HUDEP-2 (cell line): ENCODE results near the gene FMN1.
A peak's percentile ranks its signal among the peaks of the same experiment; 100 is the strongest.

Source experiments
- DNase-seq, 76 experiments: peaks; one replicate each; lab custom pipeline; 2025; ENCODE audit not compliant: unreplicated experiment in 76 of 76; lab: John Stamatoyannopoulos, UW

Gene FMN1, protein sequence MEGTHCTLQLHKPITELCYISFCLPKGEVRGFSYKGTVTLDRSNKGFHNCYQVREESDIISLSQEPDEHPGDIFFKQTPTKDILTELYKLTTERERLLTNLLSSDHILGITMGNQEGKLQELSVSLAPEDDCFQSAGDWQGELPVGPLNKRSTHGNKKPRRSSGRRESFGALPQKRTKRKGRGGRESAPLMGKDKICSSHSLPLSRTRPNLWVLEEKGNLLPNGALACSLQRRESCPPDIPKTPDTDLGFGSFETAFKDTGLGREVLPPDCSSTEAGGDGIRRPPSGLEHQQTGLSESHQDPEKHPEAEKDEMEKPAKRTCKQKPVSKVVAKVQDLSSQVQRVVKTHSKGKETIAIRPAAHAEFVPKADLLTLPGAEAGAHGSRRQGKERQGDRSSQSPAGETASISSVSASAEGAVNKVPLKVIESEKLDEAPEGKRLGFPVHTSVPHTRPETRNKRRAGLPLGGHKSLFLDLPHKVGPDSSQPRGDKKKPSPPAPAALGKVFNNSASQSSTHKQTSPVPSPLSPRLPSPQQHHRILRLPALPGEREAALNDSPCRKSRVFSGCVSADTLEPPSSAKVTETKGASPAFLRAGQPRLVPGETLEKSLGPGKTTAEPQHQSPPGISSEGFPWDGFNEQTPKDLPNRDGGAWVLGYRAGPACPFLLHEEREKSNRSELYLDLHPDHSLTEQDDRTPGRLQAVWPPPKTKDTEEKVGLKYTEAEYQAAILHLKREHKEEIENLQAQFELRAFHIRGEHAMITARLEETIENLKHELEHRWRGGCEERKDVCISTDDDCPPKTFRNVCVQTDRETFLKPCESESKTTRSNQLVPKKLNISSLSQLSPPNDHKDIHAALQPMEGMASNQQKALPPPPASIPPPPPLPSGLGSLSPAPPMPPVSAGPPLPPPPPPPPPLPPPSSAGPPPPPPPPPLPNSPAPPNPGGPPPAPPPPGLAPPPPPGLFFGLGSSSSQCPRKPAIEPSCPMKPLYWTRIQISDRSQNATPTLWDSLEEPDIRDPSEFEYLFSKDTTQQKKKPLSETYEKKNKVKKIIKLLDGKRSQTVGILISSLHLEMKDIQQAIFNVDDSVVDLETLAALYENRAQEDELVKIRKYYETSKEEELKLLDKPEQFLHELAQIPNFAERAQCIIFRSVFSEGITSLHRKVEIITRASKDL (N-terminal part only)

DNA sequence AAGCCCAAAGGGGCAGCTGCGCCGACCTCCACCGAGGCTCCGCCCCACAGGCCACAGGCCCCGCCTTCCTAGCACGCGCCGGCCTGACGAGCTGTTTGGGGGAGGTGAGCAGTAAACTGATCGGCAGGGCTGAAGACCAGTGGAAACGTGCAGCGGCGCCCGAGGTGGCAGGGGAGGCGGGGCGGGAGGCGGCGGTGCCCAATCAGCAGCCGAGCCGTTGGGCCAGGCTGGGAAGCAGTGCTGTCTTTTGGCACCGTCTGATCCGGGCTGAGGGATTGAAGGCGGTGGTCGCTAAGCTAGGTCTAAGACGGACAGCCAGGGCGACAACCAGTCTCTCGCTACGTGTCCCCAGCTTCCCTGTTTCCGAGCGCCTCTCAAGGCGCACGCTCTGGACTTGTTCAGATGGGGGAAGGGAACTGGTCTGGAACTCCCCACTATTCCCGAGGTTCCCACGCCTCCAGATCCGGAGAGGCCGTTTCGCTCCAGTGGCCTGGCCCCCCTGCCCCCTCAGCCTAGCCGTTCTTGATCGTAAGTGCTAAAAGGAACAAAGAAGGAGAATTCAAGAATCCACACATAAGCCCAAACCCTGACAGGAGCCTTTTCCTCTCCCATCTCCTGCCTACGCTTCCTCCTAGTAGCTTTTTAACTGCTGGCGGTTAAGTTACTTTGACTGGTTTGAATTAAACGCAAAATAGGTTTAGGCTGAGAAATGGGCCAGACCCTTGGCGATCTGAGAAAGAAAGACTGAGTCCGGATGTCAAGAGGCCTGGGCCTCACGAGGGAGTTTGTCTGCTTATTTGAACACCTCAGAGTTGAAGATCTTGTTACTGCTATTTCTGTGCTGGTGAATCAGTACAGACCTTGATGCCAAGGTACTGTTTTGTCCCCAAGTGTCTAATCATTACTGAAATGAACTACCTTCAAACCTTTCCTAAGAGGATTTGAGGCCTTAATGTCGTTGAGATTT, at the start of gene FMN1:
TSS of gene FMN1 (minus strand) at position 11 of the 967 bp plus-strand sequence. CDS start 39,800 bp downstream, outside the sequence.
- peak in 74 of 76 experiments; percentile 50 to 95 (median 84) for DNase-seq

DNA sequence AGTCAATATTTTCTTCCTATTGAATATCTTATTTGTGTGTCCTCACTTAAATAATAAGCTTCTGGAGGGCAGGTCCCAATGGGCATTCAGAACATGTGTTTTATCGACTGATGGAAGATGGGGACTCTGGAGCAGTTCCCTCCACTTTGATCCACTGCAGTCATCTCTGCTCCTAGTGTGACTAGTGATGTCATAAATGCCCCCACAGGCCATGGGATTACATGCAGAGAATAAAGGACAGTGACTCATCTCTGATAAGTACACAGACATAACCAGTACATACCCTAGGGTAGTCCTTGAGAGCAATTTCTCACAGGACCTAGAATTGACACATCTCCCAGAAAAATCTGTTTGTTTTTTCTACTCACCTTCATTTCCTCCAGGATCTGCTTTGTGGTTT, 49.4 kb upstream of the FMN1 start:
- DNase-seq = peak in 5 of 76 experiments; percentile 1 to 9 (median 5)

DNA sequence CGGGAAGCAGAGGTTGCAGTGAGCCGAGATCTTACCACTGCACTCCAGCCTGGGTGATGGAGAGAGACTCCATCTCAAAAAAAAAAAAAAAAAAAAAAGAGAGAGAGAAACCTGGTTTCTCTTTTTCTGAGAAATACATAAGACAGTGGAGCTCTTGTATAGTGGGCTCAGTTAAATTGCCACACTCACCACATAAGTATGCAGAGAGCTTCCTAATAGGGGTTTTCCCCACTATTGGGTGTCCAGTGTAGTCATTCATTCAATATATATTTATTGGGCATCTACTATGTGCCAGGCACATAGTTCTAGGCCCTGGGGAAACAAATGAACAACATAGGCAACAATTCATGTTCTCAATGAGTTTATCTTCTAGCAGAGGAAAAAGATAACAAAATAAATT, 48.9 kb upstream of the FMN1 start:
- DNase-seq = no peak

DNA sequence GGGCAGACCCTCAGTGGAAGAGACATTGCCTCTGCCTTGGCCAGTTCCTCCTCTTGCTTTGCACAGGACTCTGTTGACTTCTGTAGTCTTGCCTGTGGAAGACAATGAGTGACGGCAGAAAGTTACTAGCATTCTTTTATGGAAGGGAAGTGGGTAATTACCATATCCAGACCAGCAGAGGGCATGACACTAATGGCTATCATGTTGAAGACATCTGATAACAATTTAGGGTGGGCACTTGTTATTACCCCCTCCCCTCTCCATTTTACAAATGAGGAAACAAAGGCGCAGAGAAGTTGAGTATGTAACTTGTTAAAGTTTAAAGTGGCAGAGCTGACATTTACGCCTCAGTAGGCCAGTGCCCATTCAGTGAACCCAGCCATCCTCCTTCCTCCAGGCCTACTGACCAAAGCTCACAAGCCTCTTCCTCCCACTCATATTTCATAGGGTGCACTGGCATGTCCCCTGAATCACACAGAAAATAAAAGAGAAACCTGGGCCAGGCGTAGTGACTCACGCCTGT, 48.2 kb upstream of the FMN1 start:
- peak in 1 of 76 experiments; percentile 13 for DNase-seq

DNA sequence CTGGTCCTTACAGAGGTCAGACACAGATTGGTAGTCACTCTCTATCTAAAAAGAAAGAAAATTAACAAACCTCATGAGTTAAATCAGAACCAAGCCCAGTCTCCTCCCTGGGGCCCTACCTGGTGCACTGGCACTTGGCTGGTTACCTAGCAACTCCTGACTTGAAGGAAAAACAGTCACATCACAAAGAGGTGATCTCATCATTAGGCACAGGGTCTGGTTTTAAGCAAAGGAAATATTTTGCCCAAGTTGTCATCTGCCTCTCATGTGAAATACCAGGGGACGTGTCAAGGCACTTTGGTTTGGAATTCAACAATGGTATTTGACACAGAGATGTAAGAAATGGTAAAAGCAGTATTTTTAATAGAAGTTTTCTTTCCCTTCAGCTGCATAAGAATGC, 47.7 kb upstream of the FMN1 start:
- no peak for DNase-seq

DNA sequence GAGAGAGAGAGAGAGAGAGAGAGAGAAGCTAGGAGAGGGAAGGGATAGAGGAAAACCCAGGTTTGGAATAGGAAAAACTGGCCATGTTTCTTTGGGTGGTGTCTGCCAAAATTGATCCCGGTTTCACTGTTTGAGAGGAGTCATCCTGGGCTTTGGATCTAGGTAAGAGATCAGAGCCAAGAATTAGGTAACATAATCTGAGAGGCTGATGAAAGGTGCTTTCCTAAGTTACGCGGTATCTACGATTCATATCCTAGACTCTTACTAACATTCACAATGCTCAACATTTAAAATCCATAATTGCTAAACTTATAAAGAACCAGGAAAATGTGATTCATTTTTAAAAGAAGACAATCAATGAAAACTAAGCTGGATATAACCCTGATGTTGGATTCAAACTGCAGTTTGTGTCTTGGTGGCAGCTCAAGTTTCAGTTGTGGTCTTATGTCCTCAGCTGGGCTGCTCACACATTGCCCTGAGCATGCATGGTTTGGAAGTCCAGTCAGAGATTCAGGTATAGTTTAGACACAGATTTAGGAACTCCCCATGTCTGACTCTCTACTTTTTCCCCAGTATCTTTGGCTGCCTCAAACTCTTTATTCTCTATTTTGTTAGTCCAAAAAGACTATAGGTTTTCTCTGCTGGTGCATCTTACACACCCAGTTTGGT, 42.5 kb upstream of the FMN1 start:
- no peak for DNase-seq

DNA sequence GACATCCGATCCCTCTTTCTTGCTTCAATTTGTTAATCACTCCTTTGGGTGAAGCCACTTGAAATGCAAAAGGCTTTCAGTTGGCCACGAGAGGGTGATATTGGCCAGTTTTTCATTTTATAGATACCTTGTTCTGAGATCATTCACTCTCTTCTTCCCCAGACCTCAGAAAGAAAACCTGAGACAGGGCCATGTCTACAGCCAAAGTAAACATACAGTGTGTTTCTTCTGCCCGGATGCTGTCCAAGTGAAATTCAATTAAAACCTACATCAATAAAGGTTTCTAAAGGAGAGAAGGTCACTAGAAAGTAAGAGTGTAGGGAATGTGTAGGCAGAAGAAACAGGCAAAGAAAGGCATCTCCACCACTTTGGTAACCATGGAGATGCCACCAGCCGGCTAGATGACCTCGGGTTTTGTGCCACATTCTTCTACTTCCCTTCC, 39.5 kb upstream of the FMN1 start:
- DNase-seq = peak in 10 of 76 experiments; percentile 1 to 28 (median 14)

DNA sequence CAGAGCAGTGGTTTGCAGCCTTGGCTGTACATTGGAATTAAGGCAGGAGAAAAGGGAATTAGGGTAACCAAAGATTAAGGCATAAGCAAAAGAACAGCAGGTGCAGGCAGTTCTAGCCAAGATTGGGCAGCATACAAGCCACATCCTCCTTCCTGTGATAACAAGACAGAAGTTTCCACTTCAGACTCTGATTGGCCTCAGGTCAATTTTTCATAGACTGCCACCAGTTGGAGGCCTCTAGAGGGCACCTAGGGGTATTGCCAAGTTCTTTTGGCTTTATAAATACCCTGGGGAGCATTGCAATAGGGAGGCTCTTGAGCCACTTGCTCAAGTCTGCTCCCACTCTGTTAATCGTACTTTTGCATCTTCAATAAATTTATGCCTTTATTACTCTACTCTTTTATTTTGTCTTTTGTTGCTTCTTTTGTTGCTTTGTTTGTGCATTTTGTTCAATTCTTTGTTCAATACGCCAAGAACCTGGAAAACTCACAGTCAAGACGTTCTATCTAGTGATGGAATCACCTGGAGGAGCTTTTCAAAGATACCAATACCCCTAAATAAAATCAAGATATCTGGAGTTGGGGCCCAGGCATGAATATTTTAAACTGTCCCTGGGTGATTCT, 32.2 kb upstream of the FMN1 start:
- DNase-seq = peak in 73 of 76 experiments; percentile 26 to 95 (median 77)

DNA sequence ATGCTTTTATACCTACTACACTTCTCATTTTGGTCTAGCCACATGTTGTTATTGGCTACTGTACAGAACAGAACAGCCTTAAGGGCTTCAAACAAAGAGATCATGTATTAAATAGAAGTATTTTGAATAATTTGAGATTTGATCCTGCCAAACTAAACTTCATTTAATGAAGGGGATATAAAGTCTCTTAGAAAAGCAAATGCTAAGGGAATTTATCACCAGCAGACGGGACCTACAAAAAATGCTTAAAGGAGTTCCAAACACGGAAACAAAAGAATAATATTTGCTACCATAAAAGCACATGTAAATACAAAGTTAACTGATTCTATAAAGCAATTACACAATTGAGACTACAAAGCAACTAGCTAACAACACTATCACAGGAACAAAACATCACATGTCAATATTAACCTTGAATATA, 23.6 kb upstream of the FMN1 start:
- no peak for DNase-seq

DNA sequence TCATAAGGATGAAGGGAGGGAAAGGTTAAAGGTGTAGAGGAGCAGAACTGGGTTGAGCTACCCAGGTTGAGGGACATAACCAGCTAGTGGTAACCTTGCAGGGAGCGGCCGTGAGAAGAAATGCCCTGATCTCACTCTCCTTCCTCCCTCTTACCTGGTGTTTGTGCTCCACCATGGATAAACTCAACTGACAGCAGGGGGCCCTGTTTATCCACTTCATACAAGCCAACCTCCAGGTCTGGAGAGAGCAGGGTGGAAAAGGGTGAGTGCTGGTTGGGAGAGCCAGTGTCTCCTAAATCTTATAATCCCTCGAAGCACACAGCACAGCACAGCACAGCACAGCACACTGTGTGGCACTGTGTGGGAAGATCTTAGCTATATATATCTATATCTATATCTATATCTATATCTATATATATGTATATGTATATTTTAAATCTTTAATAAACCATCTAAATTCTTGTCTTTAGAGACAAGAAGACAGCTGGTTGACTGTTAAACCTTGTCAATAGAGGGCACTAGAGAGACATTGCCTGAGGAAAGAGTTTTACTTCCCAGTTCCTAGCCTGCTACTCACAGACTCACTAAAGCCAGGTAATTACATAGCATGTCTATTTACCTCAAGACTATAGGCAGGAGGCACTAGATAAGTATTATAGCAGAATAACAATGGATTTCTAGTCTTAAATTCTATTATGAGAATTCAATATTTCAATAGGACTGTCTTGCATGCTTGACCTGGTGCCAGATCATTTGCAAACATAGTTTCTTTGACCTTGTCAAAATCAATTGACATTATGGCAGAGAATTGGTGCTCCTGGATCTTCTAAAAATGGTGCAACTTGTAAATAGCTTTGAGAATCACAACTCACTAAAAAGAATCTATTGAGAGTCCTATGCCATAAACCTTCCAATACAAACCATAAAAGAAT, 21.7 kb upstream of the FMN1 start:
- DNase-seq = peak in 14 of 76 experiments; percentile 4 to 32 (median 8)

DNA sequence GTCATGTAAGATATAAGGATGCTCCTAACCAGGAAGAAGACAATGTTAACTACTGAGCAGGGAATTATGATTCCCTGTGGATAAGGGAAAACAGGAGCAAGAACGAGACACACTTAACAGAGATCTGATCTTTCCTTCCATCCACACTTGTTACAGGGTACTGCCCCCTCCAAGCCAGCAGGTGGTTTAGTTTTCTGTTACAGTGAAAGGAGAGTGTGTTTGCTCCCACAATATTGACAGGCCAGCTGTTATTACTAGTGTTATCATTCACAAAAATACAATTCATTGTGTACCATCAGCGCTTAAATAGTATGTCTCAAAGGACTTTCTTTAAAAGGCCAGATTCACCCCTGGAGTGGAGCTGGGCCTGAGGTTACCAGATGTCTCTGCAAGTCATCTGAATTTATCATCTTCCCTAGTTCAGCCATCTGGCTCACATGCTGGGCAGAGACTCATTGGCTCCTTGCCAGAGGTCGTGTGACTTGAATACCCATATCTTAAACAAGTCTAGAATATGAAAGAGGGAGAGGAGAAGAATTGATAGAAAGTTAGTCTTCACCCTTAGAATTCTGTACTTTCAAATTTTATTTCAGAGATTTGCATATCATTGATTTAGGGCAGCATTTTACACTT, 16.8 kb upstream of the FMN1 start:
- DNase-seq = peak in 74 of 76 experiments; percentile 13 to 90 (median 79)

DNA sequence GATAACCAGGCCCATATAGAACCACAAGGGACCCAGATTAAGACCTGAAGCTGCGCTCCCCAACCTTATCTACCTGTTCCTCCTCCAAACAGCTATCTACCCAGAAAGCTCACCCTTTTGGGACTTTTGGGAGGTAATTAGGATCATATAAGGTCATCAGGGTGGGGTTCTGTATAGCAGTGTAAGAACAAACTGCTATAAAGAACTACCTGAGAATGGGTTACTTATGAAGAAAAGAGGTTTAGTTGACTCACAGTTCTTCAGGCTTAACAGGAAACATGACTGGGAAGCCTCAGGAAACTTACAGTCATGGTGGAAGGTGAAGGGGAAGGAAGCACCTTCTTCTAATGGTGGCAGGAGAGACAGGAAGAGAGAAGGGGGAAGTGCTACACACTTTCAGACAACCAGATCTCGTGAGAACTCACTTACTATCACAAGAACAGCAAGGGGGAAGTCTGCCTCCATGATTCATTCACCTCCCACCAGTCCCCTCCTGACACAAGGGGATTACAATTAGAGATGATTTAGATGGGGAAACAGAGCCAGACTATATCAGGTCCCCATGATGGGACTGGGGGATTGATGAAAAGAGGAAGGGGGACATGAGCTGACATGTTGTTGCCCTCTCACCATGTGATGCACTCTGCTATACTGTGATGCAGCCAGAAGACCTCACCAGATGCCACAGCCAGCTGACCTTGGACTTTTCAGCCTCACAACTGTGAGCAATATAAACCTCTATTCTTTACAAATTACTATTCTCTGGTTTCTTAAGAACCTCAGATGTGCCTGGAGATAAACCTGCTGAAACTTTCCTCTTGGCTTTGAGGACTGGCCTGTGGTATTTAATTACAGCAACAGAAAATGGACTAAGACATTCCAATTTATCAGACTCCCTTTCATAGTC, 15.3 kb upstream of the FMN1 start:
- no peak for DNase-seq

DNA sequence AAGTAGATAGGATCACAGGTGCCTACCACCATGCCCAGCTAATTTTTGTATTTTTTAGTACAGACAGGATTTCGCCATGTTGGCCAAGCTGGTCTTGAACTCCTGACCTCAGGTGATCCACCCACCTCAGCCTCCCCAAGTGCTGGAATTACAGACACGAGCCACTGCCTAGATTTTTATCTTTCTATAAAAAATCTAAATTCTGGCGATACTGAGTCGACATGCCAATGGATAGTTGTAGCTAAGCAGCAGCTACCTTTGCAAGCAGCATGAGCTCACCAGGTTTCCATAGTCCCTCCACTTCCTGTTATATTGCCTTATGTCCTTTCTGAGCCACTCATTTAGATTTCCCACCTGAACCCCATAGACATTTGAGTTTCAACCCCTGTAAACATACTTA, 13.1 kb upstream of the FMN1 start:
- no peak for DNase-seq

DNA sequence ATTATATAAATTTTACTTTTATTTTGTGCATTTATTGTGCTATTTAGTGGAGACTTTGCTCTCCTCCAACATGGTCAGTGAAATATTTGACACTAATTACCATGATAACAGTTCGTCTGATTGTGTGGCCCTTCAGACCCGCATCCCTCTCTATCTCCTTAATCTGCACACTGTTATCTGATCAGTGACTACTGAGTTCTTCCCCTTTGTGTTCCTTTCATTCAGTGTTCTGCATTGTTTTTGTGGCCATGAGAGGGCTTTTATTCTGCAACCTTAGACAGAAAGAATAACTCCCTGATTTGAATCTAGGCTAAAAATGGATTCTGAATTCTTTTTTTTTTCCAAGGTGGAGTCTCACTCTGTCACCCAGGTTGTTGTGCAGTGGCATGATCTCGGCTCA, 11.9 kb upstream of the FMN1 start:
- no peak for DNase-seq

DNA sequence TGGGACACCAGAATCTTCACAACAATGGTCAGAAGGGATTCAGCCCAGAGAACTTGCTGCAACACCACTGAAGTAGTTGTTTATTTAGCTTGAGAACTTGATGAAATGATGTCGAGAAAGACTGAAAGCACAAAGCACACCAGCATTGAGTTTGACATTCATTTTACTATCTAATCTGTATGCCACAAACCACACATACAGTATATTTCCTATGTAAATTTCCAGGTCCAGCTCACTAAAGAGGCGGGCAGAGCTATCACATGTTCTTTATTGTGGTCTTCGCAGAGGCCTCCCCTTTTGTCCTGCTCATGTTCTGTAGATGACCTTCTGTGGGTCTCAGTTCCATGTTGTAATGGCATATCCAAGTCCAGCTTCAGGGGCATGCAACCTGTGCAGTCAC, 10.4 kb upstream of the FMN1 start:
- no peak for DNase-seq

DNA sequence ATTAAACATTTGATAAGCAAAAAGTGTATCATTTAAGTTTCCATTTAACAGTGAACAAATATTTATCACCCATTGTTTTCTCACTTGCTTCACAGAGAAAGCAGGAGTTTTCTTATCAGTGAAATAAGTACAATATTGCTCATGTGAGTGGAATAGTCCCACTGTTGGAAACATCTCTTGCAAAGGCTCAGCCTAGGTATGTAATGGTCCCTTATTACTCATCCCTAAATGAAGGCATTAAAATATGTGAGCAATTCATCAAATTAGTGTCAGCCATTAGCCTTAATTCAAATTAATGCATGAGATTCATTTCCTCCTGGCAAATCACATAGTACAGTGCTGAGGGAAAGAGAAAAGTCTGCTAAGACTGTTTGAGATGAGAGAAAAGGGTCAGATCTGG, 9.6 kb upstream of the FMN1 start:
- no peak for DNase-seq
